HG02571 (cell line): ENCODE measurements around the gene SAMMSON.

Experiments used
- ATAC-seq: cut with Tn5 transposase; IDR thresholded peaks from one replicate; pipeline ENCODE4 v1.9.1; 2021; ENCODE audit warnings: mild to moderate bottlenecking, moderate library complexity; ENCODE audit not compliant: unreplicated experiment

The SAMMSON gene

GRCh38 chr3:69999140-70000027 lies at the start of gene SAMMSON:
TSS of gene SAMMSON (plus strand) at chr3:69999733.
- no peak for ATAC-seq

- ATAC-seq = no peak
Measured at GRCh38 chr3:69951616-69952015, 47.9 kb upstream of the SAMMSON start.

GRCh38 chr3:69959581-69959980 lies 40.0 kb upstream of the SAMMSON start:
- ATAC-seq = no peak

GRCh38 chr3:69961706-69962439 lies 37.7 kb upstream of the SAMMSON start:
- ATAC-seq = no peak

GRCh38 chr3:69963643-69964042 lies 35.9 kb upstream of the SAMMSON start:
- ATAC-seq = no peak

GRCh38 chr3:69967156-69967555 lies 32.4 kb upstream of the SAMMSON start:
- ATAC-seq = no peak

- ATAC-seq = no peak
Measured at GRCh38 chr3:69970827-69971226, 28.7 kb upstream of the SAMMSON start.

GRCh38 chr3:69972672-69973071 lies 26.9 kb upstream of the SAMMSON start:
- no peak for ATAC-seq

- no peak for ATAC-seq
Measured at GRCh38 chr3:69976021-69976420, 23.5 kb upstream of the SAMMSON start.

- no peak for ATAC-seq
Measured at GRCh38 chr3:69983546-69984265, 15.8 kb upstream of the SAMMSON start.

- ATAC-seq = no peak
Measured at GRCh38 chr3:69985266-69985665, 14.3 kb upstream of the SAMMSON start.

- ATAC-seq = no peak
Measured at GRCh38 chr3:69986419-69986818, 13.1 kb upstream of the SAMMSON start.

GRCh38 chr3:69987833-69988232 lies 11.7 kb upstream of the SAMMSON start:
- ATAC-seq = no peak

GRCh38 chr3:69993757-69994156 lies 5.8 kb upstream of the SAMMSON start:
- ATAC-seq = no peak

GRCh38 chr3:69994919-69995318 lies 4.6 kb upstream of the SAMMSON start:
- ATAC-seq = no peak

GRCh38 chr3:69997631-69998307 lies 1.8 kb upstream of the SAMMSON start:
- no peak for ATAC-seq

GRCh38 chr3:69998759-69999139 lies 784 bp upstream of the SAMMSON start:
- ATAC-seq = no peak

GRCh38 chr3:70000028-70000410 lies 486 bp downstream of the SAMMSON start:
- ATAC-seq = no peak

- no peak for ATAC-seq
Measured at GRCh38 chr3:70000563-70001081, 1.1 kb downstream of the SAMMSON start.

- ATAC-seq = no peak
Measured at GRCh38 chr3:70003119-70003518, 3.6 kb downstream of the SAMMSON start.

- no peak for ATAC-seq
Measured at GRCh38 chr3:70006089-70006488, 6.6 kb downstream of the SAMMSON start.
